GM13977 (cell line): ENCODE results near the gene NEUROG1.

Source experiments
- DNase-seq: peaks from one replicate; pipeline ENCODE4 v3.0.0; 2012; ENCODE audit warnings: low spot score
- in situ Hi-C: fragments of 300-500 bp; cut with MboI; formaldehyde crosslinking; loops from one replicate; pipeline ENCODE4 v1.12.0; 2022; ENCODE audit warnings: low sequenced_read_pairs, low pct_unique_long_range_greater_than_20kb, mixed read lengths, inconsistent platforms; ENCODE audit not compliant: unreplicated experiment
- TF ChIP-seq, protein P1 (sequence below): IDR thresholded peaks from 2 replicates; pipeline ENCODE4 v1.5.1; 2012; ENCODE audit warnings: mild to moderate bottlenecking, control low read depth; ENCODE audit not compliant: insufficient read depth; ENCODE audit errors: extremely low read depth, missing control alignments

NEUROG1 gene

GRCh38 chr5:135493406-135494180 is 42.2 kb downstream of the NEUROG1 start:
- TF ChIP-seq, protein P1, sequence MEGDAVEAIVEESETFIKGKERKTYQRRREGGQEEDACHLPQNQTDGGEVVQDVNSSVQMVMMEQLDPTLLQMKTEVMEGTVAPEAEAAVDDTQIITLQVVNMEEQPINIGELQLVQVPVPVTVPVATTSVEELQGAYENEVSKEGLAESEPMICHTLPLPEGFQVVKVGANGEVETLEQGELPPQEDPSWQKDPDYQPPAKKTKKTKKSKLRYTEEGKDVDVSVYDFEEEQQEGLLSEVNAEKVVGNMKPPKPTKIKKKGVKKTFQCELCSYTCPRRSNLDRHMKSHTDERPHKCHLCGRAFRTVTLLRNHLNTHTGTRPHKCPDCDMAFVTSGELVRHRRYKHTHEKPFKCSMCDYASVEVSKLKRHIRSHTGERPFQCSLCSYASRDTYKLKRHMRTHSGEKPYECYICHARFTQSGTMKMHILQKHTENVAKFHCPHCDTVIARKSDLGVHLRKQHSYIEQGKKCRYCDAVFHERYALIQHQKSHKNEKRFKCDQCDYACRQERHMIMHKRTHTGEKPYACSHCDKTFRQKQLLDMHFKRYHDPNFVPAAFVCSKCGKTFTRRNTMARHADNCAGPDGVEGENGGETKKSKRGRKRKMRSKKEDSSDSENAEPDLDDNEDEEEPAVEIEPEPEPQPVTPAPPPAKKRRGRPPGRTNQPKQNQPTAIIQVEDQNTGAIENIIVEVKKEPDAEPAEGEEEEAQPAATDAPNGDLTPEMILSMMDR = no peak
- in situ Hi-C loops = no loop called here
- DNase-seq = no peak

DNA sequence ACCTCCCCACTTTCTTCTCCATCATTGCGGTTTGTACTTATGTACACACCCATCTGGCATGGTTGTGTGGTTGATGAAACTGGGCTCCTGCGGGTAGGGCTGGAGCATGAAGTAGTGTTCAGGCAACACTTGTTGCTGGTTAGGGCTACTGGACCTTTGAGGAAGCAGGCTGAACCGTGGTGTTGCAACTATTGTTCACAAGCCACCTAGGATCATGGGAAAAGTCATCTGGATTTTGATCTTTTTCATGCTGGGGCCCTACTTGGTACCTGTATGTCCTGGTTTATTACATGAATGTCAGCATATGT is 43.5 kb downstream of the NEUROG1 start:
- TF ChIP-seq, protein P1 = no peak
- in situ Hi-C loops = no loop called here
- no peak for DNase-seq

DNA sequence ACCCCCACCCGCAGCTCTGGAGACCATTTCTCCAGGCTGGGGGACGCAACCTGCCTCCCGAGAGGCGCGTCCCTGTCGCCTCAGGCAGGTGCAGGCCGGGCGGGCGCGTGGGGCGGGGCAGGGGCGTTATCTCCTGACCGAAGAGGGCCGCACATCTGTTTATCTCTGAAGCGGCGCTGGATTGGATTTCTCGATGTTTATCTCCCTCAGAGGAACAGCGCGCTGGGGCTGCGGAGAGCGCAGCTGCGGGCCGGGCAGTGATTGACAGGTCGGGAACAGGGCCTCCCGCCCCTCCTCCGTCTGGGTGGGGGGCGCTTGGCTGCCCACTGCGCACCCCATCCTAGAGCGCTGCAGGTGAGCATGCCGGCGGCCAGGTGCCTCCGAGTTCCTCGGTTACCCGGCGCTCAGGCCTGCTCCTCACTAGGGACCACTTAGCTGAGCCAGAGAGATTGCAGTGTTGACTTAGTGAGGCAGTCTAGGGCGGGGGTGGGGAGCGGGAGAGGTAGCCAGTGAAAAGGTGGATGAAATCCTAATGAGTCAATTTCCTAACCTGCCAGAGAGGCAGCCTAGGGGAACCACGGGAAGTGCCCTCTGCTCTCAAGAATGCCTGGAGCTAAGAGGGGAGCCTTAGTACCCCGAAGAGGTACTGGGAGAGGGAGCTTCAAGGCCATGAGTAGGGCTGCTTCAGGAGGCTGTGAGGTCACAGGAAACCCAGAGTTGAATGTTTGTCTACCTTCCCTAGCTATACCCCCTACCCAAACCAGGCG is 44.0 kb downstream of the NEUROG1 start:
- in situ Hi-C loops = no loop called here
- DNase-seq = no peak
- TF ChIP-seq, protein P1 = no peak

DNA sequence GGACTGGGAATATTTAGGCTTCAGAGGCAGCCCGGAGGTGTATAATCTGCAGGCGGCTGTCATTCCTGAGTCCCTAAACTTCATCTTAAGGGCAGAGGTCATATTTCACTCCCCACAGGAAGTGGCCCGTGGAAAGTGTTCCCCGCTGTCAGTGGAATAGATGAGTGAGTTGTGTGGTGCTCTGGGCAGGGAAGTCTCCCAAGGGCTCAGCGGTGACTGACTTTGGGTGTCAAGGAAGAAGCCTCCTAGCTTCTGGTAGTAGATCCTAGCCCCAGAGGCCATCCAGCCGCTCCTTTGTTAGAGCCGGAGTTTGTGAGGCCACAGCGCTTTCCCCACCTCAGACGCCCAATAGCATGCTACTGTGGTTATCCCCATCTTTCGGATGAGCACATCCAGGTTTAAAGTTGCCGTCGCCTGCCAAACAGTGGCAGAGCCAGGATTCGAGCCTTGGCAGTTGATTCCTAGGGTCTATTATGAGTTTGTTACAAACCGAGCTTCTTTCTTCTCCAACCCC is 44.7 kb downstream of the NEUROG1 start:
- DNase-seq = no peak
- TF ChIP-seq, protein P1 = no peak

GRCh38 chr5:135490245-135491037 is 45.3 kb downstream of the NEUROG1 start:
- TF ChIP-seq, protein P1 = no peak
- no peak for DNase-seq
- in situ Hi-C loops = no loop called here

More for the DNA sequence above, 44.7 kb downstream of the NEUROG1 start:
- in situ Hi-C loops = no loop called here

DNA sequence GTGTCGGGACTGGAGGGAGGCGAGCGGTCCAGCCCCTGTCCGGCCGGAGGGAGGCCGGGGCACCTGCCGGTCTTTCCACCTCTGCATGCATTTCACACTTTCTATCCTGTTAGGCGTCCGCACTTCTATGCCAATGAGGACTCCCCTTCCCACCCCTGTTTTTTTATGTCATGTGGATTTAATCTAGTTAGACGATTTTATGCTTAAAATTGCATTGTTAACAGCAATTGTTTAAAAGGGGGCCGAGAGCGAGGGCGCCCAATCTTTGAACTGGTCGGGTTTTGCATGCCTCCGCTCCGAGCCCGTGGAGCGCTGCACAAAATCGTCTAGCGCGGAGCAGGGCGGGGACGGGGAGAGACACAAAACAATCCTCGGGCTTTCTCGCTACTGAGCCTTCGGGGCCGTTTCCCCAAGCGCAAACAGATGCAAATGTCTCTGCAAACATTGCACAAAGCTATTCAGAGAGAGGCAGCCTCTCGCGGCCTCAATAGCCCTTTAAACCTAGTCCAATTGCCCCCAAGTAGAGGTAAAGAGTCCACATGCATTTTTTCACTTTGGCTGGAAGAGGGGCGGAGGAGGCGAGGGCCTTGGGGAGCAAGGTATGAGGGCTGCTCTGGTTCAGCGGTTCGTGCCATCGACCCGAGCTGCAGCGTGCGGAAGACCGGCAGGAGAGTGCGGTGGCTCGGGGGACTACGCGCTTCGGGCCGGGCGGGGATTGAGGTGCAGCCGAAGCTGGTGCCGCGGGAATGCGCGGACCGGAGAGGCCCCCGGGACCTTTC is 46.1 kb downstream of the NEUROG1 start:
- no peak for DNase-seq
- in situ Hi-C loops = no loop called here

More for the DNA sequence above, 46.1 kb downstream of the NEUROG1 start:
- TF ChIP-seq, protein P1 = no peak
